Lung (tissue), 16 donors: Measurements from ENCODE around the gene HOMEZ. TPM values are rescaled to one million over a fixed set of nuclear protein-coding genes. Genes with fewer than 3 reads are reported as not detected.

Experiments used
- ATAC-seq: fragments of 200-7000 bp; cut with Tn5 transposase; one replicate; pipeline ENCODE4 v1.9.1; 2020; ENCODE audit warnings: moderate number of reproducible peaks; ENCODE audit not compliant: insufficient read depth, low FRiP score
- DNase-seq, 3 donors: peaks; one replicate each; pipeline ENCODE4 v3.0.0-alpha.2; 2013 to 2017
- H3K27ac ChIP-seq, 2 donors: one replicate each; pipeline ENCODE4 v1.5.1; 2013; ENCODE audit warnings: mild to moderate bottlenecking in 2 of 2, moderate library complexity in 2 of 2, control low read depth in 1 of 2, inconsistent platforms in 1 of 2, low read depth in 1 of 2, low read length in 1 of 2
- H3K27me3 ChIP-seq, 3 donors: one replicate each; pipeline ENCODE4 v1.5.1; 2013; ENCODE audit warnings: low read length in 2 of 3; ENCODE audit not compliant: control insufficient read depth in 3 of 3, insufficient read depth in 3 of 3
- H3K36me3 ChIP-seq, 4 donors: one replicate each; pipeline ENCODE4 v1.5.1; 2013; ENCODE audit warnings: low read length in 4 of 4, mild to moderate bottlenecking in 1 of 4, moderate library complexity in 1 of 4; ENCODE audit not compliant: control insufficient read depth in 4 of 4, insufficient read depth in 4 of 4
- H3K4me1 ChIP-seq, 5 donors: one replicate each; pipeline ENCODE4 v1.5.1; 2013; ENCODE audit warnings: low read length in 5 of 5, mild to moderate bottlenecking in 2 of 5, moderate library complexity in 1 of 5; ENCODE audit not compliant: control insufficient read depth in 5 of 5, insufficient read depth in 5 of 5
- H3K4me3 ChIP-seq: one replicate; pipeline ENCODE4 v1.5.1; 2013; ENCODE audit warnings: mild to moderate bottlenecking, control low read depth, moderate library complexity
- H3K9ac ChIP-seq, 2 donors: one replicate each; pipeline ENCODE4 v1.5.1; 2013; ENCODE audit warnings: low read length in 2 of 2, control low read depth in 1 of 2; ENCODE audit not compliant: insufficient read depth in 1 of 2
- H3K9me3 ChIP-seq, 4 donors: one replicate each; pipeline ENCODE4 v1.5.1; 2013; ENCODE audit warnings: low read length in 3 of 4, mild to moderate bottlenecking in 1 of 4, moderate library complexity in 1 of 4; ENCODE audit not compliant: control insufficient read depth in 4 of 4, insufficient read depth in 3 of 4
- CTCF ChIP-seq: IDR thresholded peaks from 2 replicates; pipeline ENCODE4 v1.5.1; 2012; ENCODE audit warnings: mild to moderate bottlenecking; ENCODE audit errors: control extremely low read depth, extremely low read depth
- WGBS, 2 donors: extraction: QIAGEN DNeasy Blood & Tissue Kit; methylation state at CpG; one replicate each; pipeline ENCODE4 v1.1.7; 2013; 5-methylcytosine and 5-hydroxymethylcytosine counted together
- long read RNA-seq, 5 donors: transcript quantifications; one replicate each; lab custom pipeline, GENCODE V29; 2026
- polyA plus RNA-seq, 2 donors: library from polyadenylated mRNA; stranded (reverse); fragments of 200-250 nt; gene quantifications; one replicate each; pipeline ENCODE4 v1.2.1, GENCODE V29; 2013
- total RNA-seq, 2 donors: library from RNA; depleted of rRNA in 1 of 2; stranded (reverse); fragments of >200 nt in 1 of 2; gene quantifications; one replicate each; pipeline ENCODE4 v1.2.1, GENCODE V29; 2014 to 2021
- donor health status: control.
- donor health status: control.
- donor health status: Bipolar disorder and iron deficiency.
- donor health status: healthy.
- donor health status: DM: yes; HTN: yes; CAD: no.

HOMEZ gene
- 10 to 100 TPM in 1 of 2 donors, 1 to 10 TPM in 1; 6.1 to 13.4 TPM for total RNA-seq
- 1 to 10 TPM; 6.9 to 9.8 TPM for polyA plus RNA-seq
- long read RNA-seq, donor 1, full-length matches to known transcripts: 6 of 6 reads
- long read RNA-seq, donor 1, partial matches to known transcripts: 0 of 6 reads
- long read RNA-seq, donor 1, other reads (novel, unspliced or antisense): 0 of 6 reads
- long read RNA-seq, donor 2, full-length matches to known transcripts: 2 of 2 reads
- long read RNA-seq, donor 2, partial matches to known transcripts: 0 of 2 reads
- long read RNA-seq, donor 2, other reads (novel, unspliced or antisense): 0 of 2 reads
- long read RNA-seq, donor 3, full-length matches to known transcripts: 5 of 5 reads
- long read RNA-seq, donor 3, partial matches to known transcripts: 0 of 5 reads
- long read RNA-seq, donor 3, other reads (novel, unspliced or antisense): 0 of 5 reads
- long read RNA-seq, donor 4, full-length matches to known transcripts: 7 of 279 reads
- long read RNA-seq, donor 4, partial matches to known transcripts: 272 of 279 reads
- long read RNA-seq, donor 4, other reads (novel, unspliced or antisense): 0 of 279 reads
- long read RNA-seq, donor 5, full-length matches to known transcripts: 10 of 498 reads
- long read RNA-seq, donor 5, partial matches to known transcripts: 488 of 498 reads
- long read RNA-seq, donor 5, other reads (novel, unspliced or antisense): 0 of 498 reads

- Histone ChIP-seq H3K27ac (peak within 1 kb of the TSS; percentile 94 to 97), H3K36me3 (peaks cover 0 to 4% (median 0%) of the 10 kb centered on the region in 4 donors), H3K27me3 (no peaks in the 10 kb centered on the region), H3K9ac (peak within 1 kb of the TSS; percentile 74 to 87), H3K9me3 (no peaks in the 10 kb centered on the region), H3K4me3 (peak within 1 kb of the TSS; percentile 77), H3K4me1 (peaks cover 3 to 14% (median 8%) of the 10 kb centered on the region in 5 donors)
- ATAC-seq (peak; percentile 99), DNase-seq (peak; percentile 99)
- WGBS, 2 donors: 0 to 1% methylated on average over 51 to 53 of the region's 53 CpGs
- no peak for TF ChIP-seq CTCF
These were observed at the start of gene HOMEZ for GRCh38 chr14:23286020-23286901. HOMEZ (minus strand) TSS chr14:23286132; CDS start chr14:23285952, 180 bp downstream.

- Histone ChIP-seq H3K4me3 (no peak overlapping the region), H3K27me3 (no peaks in the 10 kb centered on the region), H3K4me1 (no peaks in the 10 kb centered on the region), H3K9ac (no peak overlapping the region), H3K9me3 (no peaks in the 10 kb centered on the region), H3K27ac (no peak overlapping the region), H3K36me3 (no peaks in the 10 kb centered on the region)
- no peak for TF ChIP-seq CTCF
- no peak for DNase-seq
- 89 to 92% methylated on average over 5 of the region's 5 CpGs for WGBS, 2 donors
- ATAC-seq: no peak
These were observed 49.7 kb upstream of the HOMEZ start for GRCh38 chr14:23335623-23336022.

- Histone ChIP-seq H3K9ac (no peak overlapping the region), H3K27ac (no peak overlapping the region), H3K36me3 (peaks cover 14 to 19% (median 15%) of the 10 kb centered on the region in 4 donors), H3K27me3 (no peaks in the 10 kb centered on the region), H3K9me3 (no peaks in the 10 kb centered on the region), H3K4me3 (no peak overlapping the region), H3K4me1 (peaks cover 0 to under 1% (median 0%) of the 10 kb centered on the region in 5 donors)
- TF ChIP-seq CTCF: peak; percentile 90
- ATAC-seq (peak; percentile 84), DNase-seq (peak; percentile 75 to 89 (median 85))
- 41 to 45% methylated on average over 4 of the region's 4 CpGs for WGBS, 2 donors
These were observed 42.2 kb upstream of the HOMEZ start for GRCh38 chr14:23327947-23328744.
